BE2C (cell line): ENCODE data around the gene TAS2R40.
"Not testable (repeated sequence)": the region's sequence is repeated elsewhere in the genome, so short reads cannot be mapped to it uniquely, and the experiment has no call there.

Experiments
- DNase-seq: peaks from one replicate; pipeline ENCODE4 v3.0.0-alpha.2; 2020
- H3K27me3 ChIP-seq: fragments of 250-450 bp; sonication (Bioruptor Pico); 2 replicates; pipeline ENCODE4 v1.5.1; 2020; ENCODE audit warnings: mild to moderate bottlenecking
- H3K36me3 ChIP-seq: fragments of 250-450 bp; sonication (Bioruptor Pico); 2 replicates; pipeline ENCODE4 v1.5.1; 2020; ENCODE audit warnings: mild to moderate bottlenecking
- H3K4me1 ChIP-seq: fragments of 250-450 bp; sonication (Bioruptor Pico); 2 replicates; pipeline ENCODE4 v1.5.1; 2020
- H3K4me3 ChIP-seq: 2 replicates; pipeline ENCODE4 v1.5.1; 2011; ENCODE audit warnings: low read depth, low read length
- H3K9me3 ChIP-seq: fragments of 250-450 bp; sonication (Bioruptor Pico); 2 replicates; pipeline ENCODE4 v1.5.1; 2020
- TF ChIP-seq, protein P1 (sequence below): IDR thresholded peaks from 2 replicates; pipeline ENCODE4 v1.5.1; 2012; ENCODE audit warnings: mild to moderate bottlenecking, low read depth, low read length

Gene TAS2R40

DNA sequence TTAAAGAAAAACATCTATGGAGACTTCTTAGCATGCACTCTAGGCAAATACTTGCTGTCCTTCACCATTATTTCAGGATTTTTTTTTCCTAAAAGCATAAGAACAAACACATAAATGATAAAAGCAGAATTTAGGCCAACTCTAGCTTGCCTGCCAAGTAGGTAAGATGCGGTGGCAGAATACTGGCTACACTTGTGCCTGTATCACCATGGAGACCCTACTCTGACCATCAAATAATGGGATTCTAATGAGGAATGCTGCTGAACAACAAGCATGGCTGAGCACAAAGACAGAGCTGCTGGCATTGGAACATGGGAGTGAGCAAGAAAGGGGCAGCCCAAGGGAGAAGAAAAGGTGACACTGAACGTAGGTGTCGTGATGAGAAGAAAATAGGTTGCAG is 18.5 kb upstream of the TAS2R40 start:
- no peak for DNase-seq
- TF ChIP-seq, protein P1, sequence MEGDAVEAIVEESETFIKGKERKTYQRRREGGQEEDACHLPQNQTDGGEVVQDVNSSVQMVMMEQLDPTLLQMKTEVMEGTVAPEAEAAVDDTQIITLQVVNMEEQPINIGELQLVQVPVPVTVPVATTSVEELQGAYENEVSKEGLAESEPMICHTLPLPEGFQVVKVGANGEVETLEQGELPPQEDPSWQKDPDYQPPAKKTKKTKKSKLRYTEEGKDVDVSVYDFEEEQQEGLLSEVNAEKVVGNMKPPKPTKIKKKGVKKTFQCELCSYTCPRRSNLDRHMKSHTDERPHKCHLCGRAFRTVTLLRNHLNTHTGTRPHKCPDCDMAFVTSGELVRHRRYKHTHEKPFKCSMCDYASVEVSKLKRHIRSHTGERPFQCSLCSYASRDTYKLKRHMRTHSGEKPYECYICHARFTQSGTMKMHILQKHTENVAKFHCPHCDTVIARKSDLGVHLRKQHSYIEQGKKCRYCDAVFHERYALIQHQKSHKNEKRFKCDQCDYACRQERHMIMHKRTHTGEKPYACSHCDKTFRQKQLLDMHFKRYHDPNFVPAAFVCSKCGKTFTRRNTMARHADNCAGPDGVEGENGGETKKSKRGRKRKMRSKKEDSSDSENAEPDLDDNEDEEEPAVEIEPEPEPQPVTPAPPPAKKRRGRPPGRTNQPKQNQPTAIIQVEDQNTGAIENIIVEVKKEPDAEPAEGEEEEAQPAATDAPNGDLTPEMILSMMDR, result no peak
- no peaks in the 10 kb centered on the region for H3K4me1 ChIP-seq
- H3K27me3 ChIP-seq, result no peaks in the 10 kb centered on the region
- H3K4me3 ChIP-seq, result no peak overlapping the region
- no peaks in the 10 kb centered on the region for H3K36me3 ChIP-seq
- H3K9me3 ChIP-seq, result no peaks in the 10 kb centered on the region

DNA sequence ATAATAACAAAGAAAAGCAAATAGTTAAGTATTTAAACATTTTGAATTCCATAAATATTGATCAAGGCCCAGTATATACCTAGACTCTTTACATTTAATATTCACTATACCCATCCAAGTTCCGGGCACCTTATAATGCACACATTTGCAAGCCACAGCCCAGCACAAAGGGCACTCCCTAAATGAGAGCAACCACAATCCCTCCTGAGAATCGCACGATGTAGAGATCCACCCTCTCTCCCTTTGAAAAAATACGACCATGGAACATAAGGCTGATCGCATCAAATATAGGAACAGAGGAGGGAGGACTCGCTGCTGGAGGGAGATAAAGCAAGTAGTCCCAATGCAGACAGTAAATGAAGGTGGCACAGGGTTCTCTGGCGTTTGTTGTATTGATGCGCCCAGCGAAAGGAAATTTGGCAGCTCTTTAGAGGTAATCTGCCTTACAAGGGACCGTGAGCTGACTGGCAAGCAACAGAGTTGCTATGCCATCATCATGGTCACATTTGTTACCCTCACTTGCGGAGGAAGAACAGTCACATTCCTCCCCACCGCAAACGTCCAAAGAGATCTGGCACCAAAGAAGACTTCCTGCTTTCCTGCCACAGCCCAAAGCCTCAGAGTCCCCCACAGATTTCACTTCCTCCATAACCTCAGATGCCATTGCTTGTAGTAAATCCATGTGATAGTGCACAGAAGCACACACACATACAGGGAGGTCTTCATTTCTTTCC is 16.1 kb upstream of the TAS2R40 start:
- Histone ChIP-seq H3K27me3 (no peaks in the 10 kb centered on the region; the same call in 1 of the 2 replicates), H3K9me3 (no peaks in the 10 kb centered on the region), H3K4me3 (no peak overlapping the region), H3K4me1 (no peaks in the 10 kb centered on the region), H3K36me3 (no peaks in the 10 kb centered on the region)
- TF ChIP-seq, protein P1, result no peak
- no peak for DNase-seq

DNA sequence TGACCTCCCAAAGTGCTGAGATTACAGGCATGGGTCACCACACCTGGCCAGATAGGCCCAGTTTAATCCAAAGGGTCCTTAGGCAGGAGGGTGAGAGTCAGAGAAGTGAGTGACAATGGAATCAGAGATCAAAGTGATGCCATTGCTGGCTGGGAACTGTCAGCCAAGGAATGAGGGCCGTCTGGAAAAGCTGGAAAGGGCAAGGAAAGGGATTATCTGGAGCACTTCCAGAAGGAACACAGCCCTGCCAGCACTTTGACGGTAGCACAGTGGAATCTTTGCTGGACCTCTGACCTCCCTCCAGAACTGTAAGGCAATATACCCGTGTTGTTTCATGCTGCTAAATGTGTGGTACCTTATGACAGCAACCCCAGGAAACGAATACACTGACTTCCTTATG is 11.3 kb upstream of the TAS2R40 start:
- no peaks in the 10 kb centered on the region; the same call in 1 of the 2 replicates for H3K27me3 ChIP-seq
- no peaks in the 10 kb centered on the region for H3K4me1 ChIP-seq
- no peaks in the 10 kb centered on the region for H3K36me3 ChIP-seq
- H3K4me3 ChIP-seq, result no peak overlapping the region
- TF ChIP-seq, protein P1, result no peak
- H3K9me3 ChIP-seq, result no peaks in the 10 kb centered on the region
- DNase-seq, result no peak

DNA sequence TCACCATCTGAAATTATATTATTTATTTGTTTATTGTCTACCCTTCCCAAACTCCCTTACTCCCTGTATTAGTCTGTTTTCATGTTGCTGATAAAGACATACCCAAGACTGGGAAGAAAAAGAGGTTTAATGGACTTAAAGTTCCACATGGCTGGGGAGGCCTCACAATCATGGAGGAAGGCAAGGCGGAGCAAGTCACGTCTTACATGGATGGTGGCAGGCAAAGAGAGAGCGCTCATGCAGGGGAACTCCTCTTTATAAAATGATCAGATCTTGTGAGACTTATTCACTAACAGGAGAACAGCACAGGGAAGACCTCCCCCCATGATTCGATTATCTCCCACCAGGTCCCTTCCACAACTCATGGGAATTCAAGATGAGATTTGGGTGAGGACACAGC is 8.4 kb upstream of the TAS2R40 start:
- not testable (repeated sequence) for H3K27me3 ChIP-seq, H3K4me1 ChIP-seq, H3K36me3 ChIP-seq, DNase-seq, H3K9me3 ChIP-seq, H3K4me3 ChIP-seq

DNA sequence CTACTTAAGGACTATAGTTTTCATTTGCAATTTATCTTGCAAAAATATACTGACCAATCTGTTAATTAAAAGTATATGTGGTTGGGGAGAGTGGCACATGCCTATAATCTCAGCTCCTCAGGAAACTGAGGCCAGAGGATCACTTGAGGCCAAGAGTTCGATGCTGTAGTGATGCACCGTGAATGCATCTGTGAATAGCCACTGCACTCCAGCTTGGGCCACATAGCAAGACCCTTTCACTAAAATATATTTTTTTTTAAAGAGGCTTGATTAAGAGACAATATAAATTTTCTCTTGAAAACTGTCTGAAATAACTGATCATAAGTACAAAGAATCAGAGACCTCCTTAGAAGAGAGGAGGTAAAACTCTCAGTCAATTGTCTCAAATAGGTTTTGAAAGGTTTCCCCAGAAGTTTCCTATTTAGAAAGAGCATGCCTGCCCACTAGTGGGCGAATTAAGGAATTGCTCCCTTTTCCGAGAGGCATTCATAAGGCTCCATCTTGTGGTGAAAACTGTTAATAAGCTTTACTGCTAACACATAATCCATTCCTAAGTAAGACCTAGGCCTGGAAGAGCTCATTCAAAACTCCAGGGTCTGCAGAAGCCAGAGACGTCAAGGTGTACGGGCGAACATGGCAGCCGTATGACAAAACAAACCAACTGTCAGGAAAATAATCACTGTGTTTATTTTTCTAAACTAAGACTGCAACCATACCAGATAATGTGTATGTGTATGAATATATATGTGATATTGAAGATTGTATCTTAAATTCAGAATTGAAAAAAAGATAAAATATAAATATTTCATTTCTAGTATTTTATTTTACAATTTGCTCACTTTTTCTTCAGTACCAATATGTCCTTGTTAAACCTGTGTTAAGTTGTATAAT is 6.8 kb upstream of the TAS2R40 start:
- Histone ChIP-seq H3K36me3 (no peaks in the 10 kb centered on the region), H3K9me3 (no peaks in the 10 kb centered on the region), H3K27me3 (no peaks in the 10 kb centered on the region; the same call in 1 of the 2 replicates), H3K4me1 (no peaks in the 10 kb centered on the region), H3K4me3 (no peak overlapping the region)
- TF ChIP-seq, protein P1, result peak; percentile 100
- DNase-seq, result peak; percentile 61

DNA sequence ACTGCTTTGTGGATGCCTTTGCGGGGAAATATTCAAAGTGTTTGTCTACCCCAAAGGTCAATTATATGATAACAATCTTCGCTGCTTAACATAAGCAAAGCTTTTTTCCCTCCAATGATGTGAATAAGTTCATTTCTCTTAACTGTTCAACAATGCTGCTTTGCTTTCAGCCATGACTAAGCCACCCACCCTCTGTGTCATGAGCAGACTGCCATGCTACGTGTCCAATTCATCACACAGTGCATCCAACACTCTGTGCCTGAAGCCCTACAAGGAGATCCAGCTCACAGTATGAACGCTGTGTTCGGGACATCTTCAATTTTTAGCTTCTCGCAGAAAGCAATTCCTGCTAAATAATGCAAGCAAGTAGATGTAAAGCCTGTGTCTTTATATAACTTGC is 5.7 kb upstream of the TAS2R40 start:
- TF ChIP-seq, protein P1, result no peak
- no peaks in the 10 kb centered on the region for H3K36me3 ChIP-seq

More for the DNA sequence above, 5.7 kb upstream of the TAS2R40 start:
- H3K27me3 ChIP-seq, result no peaks in the 10 kb centered on the region; the same call in 1 of the 2 replicates
- H3K9me3 ChIP-seq, result no peaks in the 10 kb centered on the region
- H3K4me1 ChIP-seq, result no peaks in the 10 kb centered on the region
- H3K4me3 ChIP-seq, result no peak overlapping the region
- DNase-seq, result no peak
